ENCODE results near the gene ARFGEF3.

DNA sequence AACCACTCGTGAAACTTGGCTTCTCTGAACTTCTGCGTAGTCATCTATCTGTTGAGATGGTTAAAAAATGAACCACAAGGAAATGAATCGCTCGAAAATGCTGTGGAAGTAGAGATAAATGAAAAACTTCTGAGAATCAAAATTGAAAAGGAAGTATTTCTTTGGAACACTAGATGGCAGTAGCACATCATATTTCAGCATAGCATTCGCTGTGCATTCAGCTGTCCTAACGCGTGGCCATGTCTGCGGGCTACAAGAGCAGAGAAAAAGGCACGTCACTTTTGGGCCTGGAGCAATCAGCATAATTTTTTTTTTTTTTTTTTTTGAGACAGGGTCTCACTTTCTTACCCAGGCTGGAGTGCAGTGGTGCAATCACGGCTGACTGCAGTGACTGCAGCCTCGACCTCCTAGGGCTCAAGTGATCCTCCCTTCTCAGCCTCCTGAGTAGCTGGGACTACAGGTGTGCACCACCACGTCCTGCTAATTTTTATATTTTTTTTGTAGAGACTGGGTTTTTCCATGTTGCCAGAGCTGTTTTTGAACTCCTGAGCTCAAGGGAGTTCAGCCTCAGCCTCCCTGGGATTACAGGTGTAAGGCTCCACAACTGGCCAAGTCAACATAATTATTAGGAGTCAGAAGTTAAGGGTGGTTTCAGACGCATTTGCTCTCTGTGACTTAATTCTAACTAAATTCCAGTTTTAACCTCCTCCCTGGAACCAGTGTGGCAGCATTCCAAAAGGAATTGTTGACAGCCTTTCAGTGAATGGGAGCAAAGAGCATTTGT, 45.7 kb upstream of the ARFGEF3 start:
- TF ChIP-seq, protein P1, sequence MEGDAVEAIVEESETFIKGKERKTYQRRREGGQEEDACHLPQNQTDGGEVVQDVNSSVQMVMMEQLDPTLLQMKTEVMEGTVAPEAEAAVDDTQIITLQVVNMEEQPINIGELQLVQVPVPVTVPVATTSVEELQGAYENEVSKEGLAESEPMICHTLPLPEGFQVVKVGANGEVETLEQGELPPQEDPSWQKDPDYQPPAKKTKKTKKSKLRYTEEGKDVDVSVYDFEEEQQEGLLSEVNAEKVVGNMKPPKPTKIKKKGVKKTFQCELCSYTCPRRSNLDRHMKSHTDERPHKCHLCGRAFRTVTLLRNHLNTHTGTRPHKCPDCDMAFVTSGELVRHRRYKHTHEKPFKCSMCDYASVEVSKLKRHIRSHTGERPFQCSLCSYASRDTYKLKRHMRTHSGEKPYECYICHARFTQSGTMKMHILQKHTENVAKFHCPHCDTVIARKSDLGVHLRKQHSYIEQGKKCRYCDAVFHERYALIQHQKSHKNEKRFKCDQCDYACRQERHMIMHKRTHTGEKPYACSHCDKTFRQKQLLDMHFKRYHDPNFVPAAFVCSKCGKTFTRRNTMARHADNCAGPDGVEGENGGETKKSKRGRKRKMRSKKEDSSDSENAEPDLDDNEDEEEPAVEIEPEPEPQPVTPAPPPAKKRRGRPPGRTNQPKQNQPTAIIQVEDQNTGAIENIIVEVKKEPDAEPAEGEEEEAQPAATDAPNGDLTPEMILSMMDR (IDR thresholded peaks at IDR 0.05) = peak; percentile 66 to 85 (median 74)
- TF ChIP-seq POLR2A (IDR thresholded peaks at IDR 0.05) = no peak

All from heart left ventricle (tissue), 13 donors.